SKM-1 treated with dmso at 0.1 percent for 144 hours (cell line): ENCODE measurements around the gene WDR72.

Source experiments
- DNase-seq: peaks from one replicate; lab custom pipeline; 2025; ENCODE audit not compliant: unreplicated experiment; lab: John Stamatoyannopoulos, UW

The WDR72 gene

DNA sequence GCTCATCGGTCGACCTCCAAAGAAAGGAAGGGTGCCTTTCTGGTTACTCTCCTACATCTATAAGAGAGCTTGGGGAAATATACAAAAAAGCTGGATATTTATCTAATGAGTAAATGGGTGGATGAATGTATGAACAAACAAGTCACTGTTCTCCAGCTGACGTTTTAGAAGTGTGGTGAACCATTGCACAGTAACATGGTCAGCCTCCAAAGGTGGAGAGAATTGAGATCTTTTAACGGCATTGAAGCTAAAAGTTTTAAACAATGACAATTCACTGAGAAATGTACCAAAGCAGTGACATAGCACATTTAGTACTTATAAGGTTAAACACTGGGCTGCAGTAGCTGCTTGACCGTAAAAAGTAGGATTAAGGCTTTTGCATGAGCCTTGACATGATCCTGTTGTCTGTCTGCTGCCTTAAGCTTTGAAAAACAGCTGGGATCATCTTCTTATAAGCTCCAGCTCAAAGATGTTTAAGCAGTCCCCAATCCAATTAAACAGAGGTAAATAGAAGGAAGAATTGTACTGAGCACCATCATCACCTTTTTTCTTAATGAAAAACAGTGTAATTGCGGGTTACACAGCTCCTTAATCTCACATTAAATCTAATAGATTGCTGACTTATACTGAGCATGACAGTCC is 222.9 kb downstream of the WDR72 start:
- DNase-seq = no peak

DNA sequence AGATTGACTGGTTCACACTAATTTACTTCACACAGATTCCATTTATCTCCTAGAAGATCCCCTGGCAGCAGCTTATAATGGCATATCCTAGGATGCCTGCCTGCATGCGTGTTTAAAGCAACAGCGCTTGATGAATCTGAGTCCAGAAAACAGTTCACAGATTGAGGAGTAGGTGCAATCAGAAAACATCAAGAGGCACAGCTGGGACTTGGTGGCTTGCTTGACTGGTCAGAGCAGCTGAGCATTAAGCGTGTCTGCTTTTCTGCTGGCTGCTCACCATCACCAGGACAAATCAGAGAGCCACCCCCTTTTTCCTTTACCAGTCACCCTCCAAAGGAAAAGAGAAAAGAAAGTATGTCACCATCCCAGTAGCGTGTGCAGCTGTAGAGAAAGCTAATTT is 223.6 kb downstream of the WDR72 start:
- DNase-seq = no peak

DNA sequence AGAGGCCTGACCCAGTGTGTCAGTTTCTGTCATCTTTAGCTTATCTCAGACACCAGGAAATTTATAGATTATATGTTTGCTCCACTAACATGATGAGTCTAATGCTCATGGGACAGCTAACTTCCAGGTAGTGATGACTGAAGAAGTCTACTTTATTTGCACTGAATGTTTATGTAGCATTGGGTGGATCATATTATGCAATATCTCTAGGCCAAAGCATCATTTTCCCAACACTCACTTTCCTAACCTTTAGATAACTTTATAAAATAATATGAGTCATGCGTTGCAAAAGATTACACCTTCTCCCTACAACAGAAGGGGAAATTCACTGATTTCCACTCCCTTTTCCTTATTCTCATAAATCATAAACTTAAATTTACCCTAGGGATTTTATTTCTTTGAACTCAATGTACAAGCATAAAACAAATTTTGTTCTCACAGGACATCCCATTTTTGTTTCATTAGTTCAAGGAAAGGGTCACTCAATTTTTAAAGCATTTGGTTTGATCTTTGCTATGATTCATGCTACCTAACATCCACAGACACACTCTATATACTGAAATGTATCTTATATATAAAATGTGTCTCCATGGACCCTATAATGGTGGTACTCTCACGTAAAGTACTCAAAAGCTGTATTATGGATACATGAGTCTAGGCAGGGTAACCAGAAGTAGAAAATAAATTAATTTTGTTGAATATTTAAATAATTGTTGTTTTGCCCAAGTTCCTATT is 225.2 kb downstream of the WDR72 start:
- no peak for DNase-seq

DNA sequence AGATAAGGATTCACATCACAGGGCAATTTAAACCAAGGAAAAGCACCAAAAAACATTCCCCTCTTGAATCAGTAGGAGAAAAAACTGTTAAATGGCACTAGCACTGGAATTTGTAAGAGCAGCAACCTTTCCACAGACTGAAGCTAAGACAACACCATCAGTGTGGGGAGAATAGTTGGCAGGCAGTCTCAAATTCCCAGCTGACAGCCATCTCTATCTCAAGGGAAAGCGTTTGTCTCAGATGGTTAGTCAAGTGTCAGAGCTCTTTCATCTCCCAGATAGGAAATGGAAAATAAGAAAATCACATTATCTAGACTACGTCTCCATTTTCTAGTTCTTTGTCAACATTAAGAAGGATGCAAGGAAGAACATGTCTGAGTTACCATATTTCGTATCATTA is 228.7 kb downstream of the WDR72 start:
- DNase-seq = no peak

DNA sequence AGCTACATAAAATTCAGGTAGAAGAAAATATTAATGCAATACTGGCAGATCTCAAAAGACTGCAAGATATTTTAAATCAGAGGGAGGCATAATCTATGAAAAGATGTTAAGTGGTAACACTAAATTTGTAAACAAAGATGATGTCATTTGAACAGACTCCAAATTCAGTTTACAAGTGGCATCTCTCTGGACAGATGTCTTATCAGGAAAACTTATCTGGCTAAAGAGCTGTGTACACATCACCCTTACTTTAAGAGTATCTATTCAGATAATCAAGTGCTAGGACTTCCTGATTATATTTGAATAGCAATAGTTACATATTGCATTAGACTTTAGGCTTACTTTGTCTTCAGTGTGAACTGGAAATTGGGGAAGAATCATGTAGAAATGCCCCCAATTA is 231.5 kb downstream of the WDR72 start:
- no peak for DNase-seq

DNA sequence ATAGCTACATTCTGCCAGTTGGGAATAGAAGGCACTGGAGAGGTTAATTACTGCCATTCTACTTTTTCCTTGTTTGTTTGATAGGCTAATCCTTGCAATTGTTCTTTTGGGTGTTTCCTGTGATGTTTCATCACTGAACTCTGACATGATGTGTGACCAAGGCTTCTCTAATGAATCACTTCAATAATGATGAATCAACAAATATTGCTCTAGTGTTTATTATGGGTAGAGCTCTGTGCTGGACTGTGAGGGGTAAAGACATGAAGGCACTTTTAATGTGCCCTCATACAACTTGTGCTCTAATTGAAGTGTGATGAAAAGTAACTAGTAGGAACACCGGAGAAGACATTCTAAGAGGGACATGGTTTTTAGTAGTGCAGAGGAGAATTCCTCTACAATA is 233.6 kb downstream of the WDR72 start:
- no peak for DNase-seq

DNA sequence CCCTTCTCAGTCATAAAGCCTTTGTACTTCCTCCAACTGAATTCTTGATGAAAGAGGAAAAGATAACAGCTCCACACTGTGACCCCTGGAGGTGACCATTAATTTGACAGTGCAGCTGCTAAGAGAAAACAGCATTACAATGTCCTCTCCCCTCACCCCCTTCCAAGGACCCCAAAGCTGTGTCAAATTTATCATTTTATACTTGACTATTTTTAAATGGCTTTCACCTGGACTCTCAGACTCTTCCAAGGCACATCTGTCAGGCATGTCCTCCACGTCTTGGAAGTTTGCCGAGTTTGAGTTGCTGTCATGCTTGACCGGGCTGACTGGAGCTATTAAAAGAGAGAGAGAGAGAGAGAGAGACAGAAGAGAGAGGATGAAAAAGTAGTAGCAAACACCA is 236.5 kb downstream of the WDR72 start:
- DNase-seq = no peak

DNA sequence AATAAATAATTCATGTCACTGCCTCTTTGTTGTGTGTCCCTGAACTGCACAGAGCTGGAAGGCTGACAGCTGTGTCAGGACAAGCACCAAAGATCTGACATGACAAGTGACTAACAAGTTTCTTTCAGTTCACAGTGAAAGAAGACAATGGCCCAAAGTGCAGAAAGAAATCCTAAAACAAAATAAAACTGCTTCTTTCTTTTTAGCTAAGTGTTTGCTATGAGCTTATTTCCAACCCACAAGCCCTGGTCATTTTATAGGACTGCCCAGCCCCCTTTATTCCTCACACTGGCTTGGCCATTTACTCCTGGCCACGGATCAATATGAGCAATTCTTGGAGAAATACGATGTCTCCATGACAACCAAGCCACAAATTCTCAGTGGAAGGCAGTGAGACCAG is 238.5 kb downstream of the WDR72 start:
- no peak for DNase-seq

DNA sequence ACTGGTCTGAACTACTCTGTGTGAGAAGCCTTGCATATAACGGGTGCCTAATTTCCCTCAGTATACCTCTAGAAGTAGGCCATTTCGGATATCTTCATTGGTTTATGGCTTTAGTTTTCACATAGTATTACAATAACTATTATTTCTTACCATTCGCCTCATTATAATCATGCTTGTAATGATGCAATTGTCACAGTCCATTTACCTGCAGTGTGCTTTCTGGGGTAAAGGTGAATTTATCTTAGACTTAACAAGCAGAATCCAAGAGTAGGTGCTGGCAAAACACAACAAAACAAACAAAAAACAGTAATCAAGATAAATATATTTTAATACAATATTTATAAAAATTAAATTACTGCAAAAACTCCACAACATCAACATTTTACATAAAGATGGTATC is 246.0 kb downstream of the WDR72 start:
- no peak for DNase-seq

DNA sequence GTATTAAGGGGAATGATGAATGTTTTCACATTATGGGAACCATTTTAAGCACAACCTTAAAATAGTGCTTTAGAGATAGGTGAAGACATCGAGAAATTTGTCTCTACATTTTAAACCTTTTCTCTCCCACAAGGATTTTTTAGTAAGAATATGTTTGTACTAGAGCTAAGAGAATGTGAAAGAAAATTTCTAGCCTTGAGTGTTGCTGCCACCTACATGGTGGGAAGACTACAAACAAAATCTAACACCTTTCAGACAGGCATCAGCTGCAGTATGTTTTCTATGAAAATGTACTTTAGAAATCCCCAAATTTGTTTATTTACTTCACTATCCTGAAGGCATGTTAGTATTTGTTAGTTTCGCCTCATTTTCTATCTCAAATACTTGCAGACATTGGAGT is 247.4 kb downstream of the WDR72 start:
- no peak for DNase-seq

DNA sequence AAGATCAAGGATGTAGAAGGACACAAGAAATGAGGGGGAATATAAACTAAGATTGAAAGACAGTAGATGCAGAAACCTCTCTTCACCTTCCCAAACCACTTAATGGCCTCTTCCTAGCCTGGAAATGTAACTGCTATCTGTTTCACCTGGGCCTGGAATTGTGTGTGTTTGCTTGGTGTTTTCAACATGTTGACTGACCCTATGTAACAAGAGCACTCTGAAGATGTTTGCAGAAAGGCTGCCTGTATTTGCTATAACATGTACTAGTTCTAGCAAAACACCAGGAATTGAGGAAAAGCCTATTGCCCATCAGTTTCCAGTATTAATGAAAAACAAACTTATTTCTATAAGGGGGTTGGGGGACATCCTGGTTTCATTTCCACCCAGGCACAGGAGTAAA is 248.3 kb downstream of the WDR72 start:
- no peak for DNase-seq

DNA sequence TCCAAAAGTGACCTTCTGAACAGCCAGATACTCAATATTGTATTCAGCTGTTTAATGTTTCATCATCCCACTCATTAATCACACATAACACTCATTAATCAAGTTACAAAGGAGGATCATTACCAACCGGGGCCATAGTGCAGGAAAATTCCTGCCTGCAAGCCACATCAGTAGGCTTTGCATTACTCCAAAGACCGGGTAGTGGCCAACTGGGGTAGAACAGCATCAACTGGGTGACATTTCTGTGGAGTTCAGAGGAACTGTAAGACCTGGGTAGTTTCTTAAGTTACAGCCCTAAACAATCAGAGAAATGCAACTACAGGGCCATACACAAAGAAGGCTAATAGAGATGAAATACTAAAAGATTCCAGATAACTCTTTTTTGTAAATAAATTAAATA is 253.1 kb downstream of the WDR72 start:
- no peak for DNase-seq

DNA sequence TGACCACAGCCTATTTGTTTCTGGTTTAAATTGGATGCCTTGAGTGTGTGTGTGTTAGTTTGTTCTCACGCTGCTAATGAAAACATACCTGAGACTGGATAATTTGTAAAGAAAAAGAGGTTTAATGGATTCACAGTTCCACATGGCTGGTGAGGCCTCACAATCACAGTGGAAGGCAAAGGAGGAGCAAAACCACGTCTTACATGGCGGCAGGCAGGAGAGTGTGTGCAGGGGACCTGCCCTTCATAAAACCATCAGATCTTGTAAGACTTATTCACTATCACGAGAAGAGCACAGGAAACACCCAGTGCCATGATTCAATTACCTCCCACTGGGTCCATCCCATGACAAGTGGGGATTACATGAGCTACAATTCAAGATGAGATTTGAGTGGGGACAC is 260.5 kb downstream of the WDR72 start:
- DNase-seq = no peak

DNA sequence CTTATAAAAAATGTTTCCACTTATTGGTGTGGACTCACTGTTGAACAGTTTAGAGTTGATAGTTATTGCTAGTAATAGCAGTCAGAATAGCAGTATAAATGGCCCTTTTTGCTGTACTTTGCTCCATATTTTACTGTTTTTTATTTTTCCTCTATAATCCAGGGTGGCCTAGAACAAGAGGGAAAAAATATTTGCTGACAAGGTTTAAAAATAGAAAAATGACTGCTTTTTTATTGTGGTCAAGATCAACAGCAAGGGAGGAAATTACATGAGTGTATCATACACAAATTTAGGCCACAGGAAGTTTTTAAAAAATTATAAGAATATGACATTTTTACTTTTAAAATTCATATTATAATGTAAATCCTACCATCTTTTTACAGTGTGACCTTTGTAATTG is 269.1 kb downstream of the WDR72 start:
- no peak for DNase-seq

DNA sequence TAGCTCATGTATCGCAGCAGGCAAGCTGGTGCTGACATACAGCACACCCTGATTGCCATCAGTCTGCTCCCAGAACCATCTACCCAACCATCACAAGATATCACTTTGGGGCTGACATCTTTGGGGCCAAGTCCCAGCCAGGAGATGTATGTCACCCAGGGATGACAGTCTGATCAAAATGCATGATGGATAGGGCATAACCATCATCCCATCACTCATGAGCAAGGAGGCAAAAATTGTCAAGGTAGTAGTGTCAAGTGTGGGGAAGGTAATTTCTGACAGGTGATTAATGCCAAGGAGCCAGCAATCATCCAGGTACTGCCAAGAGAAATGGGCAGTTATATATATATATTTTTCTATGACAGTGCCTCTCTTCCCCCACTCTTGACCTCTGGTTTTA is 277.4 kb downstream of the WDR72 start:
- no peak for DNase-seq

DNA sequence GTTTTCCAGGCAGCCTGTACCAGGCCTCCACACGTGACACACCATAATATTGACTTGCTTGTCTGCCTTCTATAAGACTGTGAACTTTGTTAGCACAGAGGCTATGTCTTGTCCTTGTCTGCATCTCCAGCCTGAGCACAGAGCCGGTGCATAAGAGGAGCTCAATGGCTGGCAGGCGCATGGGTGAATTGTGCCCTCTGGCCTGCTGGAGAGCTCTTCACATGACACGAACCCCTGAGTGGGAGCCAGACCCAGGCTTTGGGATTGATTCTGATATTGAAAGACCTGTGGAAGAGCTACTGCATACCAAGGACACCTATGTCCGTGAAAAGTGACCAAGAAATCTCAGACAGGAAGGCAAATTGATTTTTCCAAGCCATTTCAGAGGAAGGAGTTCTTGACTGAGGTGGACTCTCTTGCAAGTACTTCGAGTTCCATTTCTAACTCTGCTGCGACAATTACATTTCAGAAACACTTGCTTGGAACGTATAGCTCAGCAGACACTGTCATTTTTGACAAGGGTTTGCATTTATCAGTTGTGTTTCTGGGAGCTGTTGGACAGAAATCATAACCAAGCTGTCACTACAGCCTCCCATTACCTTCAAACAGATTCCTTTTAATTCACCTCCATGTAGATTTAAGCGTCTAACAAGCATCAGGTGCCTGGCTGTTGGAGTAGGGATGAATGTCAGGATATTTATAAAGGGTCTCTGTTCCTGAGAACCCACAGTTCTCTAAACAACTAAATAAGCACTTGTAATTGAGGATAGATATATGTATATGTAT is 281.3 kb downstream of the WDR72 start:
- DNase-seq = no peak

DNA sequence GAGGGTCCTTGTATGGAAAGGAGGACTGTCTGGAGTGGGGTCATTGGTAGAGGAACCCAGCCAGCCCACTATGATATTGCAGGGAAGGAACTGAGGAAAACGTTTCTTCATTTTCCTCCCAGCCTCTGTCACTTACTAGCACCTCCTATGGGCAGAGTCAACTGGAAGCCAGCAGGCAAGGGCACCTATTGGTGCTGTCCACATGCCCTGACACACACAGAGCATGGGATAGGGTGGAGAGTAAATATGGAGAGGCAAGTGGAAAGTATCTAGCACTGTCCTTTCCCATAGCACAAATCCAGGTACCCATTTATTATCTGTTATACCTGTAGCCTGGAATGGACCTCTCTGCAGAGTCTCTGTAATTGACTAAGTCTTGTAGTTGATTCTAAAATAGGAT is 285.6 kb downstream of the WDR72 start:
- DNase-seq = no peak

DNA sequence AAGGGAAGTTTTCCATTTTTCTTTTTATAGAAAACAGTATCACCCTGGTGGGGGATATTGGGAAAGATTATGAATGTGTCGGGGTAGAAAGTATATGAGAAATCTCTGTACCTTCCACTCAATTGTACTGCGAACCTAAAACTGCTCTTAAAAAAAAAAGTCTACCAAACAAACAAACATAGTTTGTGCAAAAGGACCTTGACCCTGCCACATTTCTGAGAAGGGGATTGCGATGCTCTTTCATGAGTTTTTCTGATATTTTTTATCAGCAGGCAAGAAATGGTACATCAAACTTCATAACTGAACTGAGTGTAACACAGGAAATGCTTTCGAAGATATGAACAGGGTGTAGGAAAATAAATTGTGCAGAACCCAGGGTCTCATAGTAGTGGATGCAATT is 286.0 kb downstream of the WDR72 start:
- DNase-seq = no peak

DNA sequence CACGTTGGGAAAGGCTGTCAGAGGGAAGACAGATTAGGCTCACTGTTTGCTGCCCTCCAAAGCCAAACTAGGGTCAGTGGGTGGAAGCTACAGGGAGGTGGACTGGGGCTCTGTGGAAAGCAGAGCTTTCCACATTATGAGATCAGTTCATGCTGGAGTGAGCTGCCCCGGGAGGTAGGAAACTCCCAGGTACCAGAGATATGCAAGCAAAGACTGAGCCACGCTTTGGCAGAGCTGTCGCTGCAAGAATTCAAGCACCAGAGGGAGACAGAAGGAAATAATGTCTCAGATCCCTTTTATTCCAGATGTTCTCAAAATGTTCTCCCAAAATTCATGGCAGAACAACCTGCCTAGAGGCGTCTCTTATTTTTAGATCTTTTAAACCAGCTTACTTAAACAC is 286.6 kb downstream of the WDR72 start:
- DNase-seq = no peak

DNA sequence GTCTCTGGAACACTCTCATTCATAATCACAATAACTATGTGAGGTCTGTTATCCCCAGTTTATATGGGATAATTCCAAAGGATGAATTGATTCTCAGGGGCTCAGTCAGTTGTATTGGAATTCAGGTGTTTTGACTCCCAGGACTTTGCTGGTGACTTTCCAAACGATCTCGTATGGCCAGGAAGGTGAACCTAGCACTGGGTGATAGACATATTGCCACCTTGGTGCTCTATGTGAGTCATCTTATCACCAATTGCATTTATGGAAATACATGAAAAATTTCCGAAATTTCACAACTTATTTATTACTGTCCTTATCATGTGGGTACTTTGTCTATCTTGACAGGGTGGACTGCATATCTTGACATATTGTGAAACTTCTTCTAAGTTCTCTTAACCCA is 287.3 kb downstream of the WDR72 start:
- no peak for DNase-seq

DNA sequence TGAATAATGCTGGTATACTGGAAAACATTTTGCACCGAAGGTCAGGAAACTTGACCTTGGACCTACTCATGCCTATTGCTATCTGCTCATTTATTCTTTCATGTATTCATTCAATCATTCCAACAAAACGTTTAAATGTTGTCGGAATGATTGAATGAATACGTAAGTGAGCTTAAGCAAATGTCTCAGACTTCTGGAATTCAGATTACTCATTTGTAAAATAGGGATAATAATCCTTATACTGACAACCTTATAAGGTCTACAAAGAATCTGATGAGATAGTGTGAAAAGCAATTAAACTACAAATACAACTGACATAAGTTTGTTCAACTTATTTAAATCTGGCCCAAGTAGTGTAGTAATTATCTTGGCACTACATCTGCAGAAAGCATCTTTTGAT is 288.7 kb downstream of the WDR72 start:
- no peak for DNase-seq

DNA sequence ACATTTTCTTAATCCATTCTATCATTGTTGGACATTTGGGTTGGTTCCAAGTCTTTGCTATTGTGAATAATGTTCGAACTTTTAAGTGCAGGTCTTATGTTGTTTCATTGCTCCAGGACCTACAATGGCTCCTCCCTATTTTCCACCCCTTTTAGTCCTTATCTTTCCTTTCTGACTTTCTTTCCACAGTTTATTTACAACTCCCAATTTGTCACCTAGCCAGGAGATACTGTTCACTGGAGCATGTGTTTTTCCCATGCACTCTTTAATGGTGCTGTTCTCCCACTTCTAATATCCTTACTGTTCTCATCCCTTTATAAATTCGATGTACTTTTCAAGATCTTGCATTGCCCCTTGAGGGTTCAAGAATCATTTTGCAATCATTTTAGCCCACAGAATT is 290.0 kb downstream of the WDR72 start:
- no peak for DNase-seq
